Ectodermal cell (in vitro differentiated cells): ENCODE measurements around the gene RASGEF1B.
"Not testable (repeated sequence)": the region's sequence is repeated elsewhere in the genome, so short reads cannot be mapped to it uniquely, and the experiment has no call there.

Source experiments
- H3K27ac ChIP-seq: 2 replicates; pipeline ENCODE4 v1.7.0; 2013; ENCODE audit warnings: mild to moderate bottlenecking, low read depth, low read length; ENCODE audit not compliant: insufficient read depth, poor library complexity, severe bottlenecking
- H3K27me3 ChIP-seq: 2 replicates; pipeline ENCODE4 v1.7.0; 2013; ENCODE audit warnings: mild to moderate bottlenecking, low read length; ENCODE audit not compliant: insufficient read depth, control insufficient read depth, poor library complexity, severe bottlenecking
- H3K36me3 ChIP-seq: one replicate; pipeline ENCODE4 v1.7.0; 2013; ENCODE audit warnings: low read length; ENCODE audit not compliant: control insufficient read depth, insufficient read depth
- H3K4me1 ChIP-seq: one replicate; pipeline ENCODE4 v1.7.0; 2013; ENCODE audit warnings: low read length; ENCODE audit not compliant: control insufficient read depth, insufficient read depth
- H3K4me3 ChIP-seq: 2 replicates; pipeline ENCODE4 v1.7.0; 2013; ENCODE audit warnings: low read depth, low read length, control low read depth; ENCODE audit not compliant: insufficient read depth
- H3K9me3 ChIP-seq: 2 replicates; pipeline ENCODE4 v1.7.0; 2013; ENCODE audit warnings: mild to moderate bottlenecking, low read length, moderate library complexity; ENCODE audit not compliant: control insufficient read depth
- WGBS, 2 experiments: methylation state at CpG; one replicate each; pipeline ENCODE4 v1.1.7; 2013; ENCODE audit warnings: missing lambda C conversion rate in 2 of 2; 5-methylcytosine and 5-hydroxymethylcytosine counted together

The RASGEF1B gene

DNA sequence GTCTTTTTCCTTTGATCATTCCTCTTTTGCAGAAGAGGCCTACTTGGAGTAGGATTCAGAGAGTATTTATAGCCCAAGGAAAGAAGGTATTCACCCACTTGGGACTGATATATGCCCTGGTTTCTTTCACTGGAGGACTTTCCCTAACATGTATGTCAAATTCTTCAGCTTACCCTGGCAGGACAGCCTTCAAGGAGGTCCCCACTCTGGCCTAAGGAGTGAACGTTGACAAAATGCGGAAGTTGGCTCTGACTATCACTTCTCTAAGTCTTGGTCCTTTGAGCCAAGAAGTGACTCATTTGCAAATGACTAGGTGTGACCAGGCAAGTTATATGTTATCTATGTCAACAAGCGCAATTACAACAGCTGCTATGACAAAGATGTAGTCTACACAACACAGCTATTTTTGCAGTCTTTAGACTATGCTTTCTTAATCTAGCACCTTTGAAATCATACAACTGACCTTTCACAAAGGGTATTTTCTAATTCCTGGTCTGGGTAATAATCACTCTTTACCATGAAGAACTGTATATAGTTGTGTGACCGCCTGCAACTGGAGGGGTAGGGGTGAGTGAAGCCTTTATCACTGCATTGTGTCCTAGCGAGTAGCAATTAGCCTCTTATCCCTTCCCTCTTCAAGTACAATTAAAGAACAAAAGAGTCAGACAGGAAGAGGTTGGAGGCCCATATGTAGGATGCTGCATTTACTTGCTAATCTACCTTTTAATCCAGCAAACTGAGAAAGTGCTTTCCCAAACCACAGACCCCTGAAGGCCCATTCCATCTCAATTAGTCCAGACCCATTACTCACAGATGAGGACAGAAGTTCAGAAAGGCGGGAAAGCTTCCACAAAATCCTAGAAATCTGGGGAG is 50.1 kb downstream of the RASGEF1B start:
- Histone ChIP-seq H3K36me3 (no peaks in the 10 kb centered on the region), H3K9me3 (no peaks in the 10 kb centered on the region), H3K27ac (no peak overlapping the region), H3K27me3 (no peaks in the 10 kb centered on the region), H3K4me1 (peaks cover 4% of the 10 kb centered on the region), H3K4me3 (no peak overlapping the region)
- 79 to 82% methylated on average over 4 to 6 of the region's 6 CpGs for WGBS, 2 experiments

- H3K4me3 ChIP-seq: no peak overlapping the region
- H3K4me1 ChIP-seq: no peaks in the 10 kb centered on the region
- no peaks in the 10 kb centered on the region for H3K36me3 ChIP-seq
- WGBS, 2 experiments: 22 to 25% methylated on average over 1 of the region's 1 CpG
- no peak overlapping the region for H3K27ac ChIP-seq
- H3K9me3 ChIP-seq: no peaks in the 10 kb centered on the region
- no peaks in the 10 kb centered on the region for H3K27me3 ChIP-seq
These were observed 53.1 kb downstream of the RASGEF1B start for GRCh38 chr4:81418572-81418971.

DNA sequence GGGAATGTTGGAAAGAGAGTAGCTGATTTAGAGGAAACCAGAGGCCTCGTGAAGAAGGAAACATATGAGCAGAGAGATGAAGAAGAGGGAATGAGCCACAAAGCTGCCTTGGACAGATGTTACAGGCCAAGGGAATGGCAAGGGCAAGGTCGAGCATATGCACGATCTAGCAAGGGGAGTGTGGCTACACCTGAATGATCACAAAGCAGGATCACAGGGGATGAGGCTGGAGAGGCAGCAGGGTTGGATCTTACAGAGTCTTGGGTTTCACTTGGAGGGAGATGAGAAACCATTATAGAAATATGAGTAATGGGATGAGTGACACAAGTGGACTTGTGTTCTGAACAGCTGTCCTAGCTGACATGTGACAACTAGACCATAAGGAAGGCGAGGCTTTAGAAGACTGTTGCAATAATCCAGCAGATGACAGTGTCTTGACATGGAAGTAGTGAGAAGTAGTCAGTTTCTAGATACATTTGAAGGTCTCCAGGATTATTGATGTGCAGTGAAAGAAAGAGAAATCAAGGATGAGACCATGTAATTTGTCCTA is 58.7 kb downstream of the RASGEF1B start:
- Histone ChIP-seq H3K9me3 (no peaks in the 10 kb centered on the region), H3K36me3 (no peaks in the 10 kb centered on the region), H3K27me3 (no peaks in the 10 kb centered on the region), H3K4me1 (no peaks in the 10 kb centered on the region), H3K27ac (no peak overlapping the region), H3K4me3 (no peak overlapping the region)
- WGBS, 2 experiments: 93 to 94% methylated on average over 4 of the region's 4 CpGs

GRCh38 chr4:81410680-81411079 is 61.0 kb downstream of the RASGEF1B start:
- 94 to 96% methylated on average over 2 of the region's 2 CpGs for WGBS, 2 experiments
- no peaks in the 10 kb centered on the region for H3K9me3 ChIP-seq

DNA sequence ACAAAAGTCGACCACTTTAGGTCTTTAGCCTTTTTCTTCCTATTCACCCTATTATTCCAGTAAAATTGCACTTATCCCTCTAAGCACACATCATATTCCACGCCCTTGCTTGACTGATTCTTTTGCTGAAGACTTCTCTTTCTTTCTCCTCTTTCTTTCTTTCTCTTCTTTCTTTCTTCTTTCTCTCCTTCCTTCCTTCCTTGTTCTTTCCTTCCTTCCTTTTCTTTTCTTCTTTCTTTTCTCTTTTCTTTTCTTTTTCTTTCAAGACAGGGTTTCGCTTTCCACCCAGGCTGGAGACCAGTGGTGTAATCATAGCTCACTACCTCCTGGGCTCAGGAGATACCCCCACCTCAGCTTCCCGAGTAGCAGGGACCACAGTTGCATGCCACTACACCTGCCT is 61.9 kb downstream of the RASGEF1B start:
- no peak overlapping the region for H3K27ac ChIP-seq
- H3K4me3 ChIP-seq: no peak overlapping the region
- 89 to 91% methylated on average over 4 of the region's 4 CpGs for WGBS, 2 experiments

More at GRCh38 chr4:81410680-81411079, 61.0 kb downstream of the RASGEF1B start:
- Histone ChIP-seq H3K27me3 (no peaks in the 10 kb centered on the region), H3K27ac (no peak overlapping the region), H3K4me3 (no peak overlapping the region), H3K4me1 (no peaks in the 10 kb centered on the region), H3K36me3 (no peaks in the 10 kb centered on the region)

GRCh38 chr4:81408341-81408740 is 63.4 kb downstream of the RASGEF1B start:
- Histone ChIP-seq H3K36me3 (no peaks in the 10 kb centered on the region), H3K4me3 (no peak overlapping the region), H3K4me1 (no peaks in the 10 kb centered on the region), H3K27ac (no peak overlapping the region), H3K27me3 (no peaks in the 10 kb centered on the region), H3K9me3 (no peaks in the 10 kb centered on the region)
- WGBS, 2 experiments: 94 to 95% methylated on average over 7 of the region's 7 CpGs

More for the DNA sequence above, 61.9 kb downstream of the RASGEF1B start:
- no peaks in the 10 kb centered on the region for H3K4me1 ChIP-seq
- no peaks in the 10 kb centered on the region for H3K27me3 ChIP-seq
- H3K9me3 ChIP-seq: no peaks in the 10 kb centered on the region
- H3K36me3 ChIP-seq: no peaks in the 10 kb centered on the region

GRCh38 chr4:81407726-81408125 is 64.0 kb downstream of the RASGEF1B start:
- H3K36me3 ChIP-seq: no peaks in the 10 kb centered on the region
- no peaks in the 10 kb centered on the region for H3K27me3 ChIP-seq
- H3K9me3 ChIP-seq: no peaks in the 10 kb centered on the region
- H3K4me1 ChIP-seq: no peaks in the 10 kb centered on the region
- no peak overlapping the region for H3K27ac ChIP-seq
- WGBS, 2 experiments: 91 to 95% methylated on average over 4 of the region's 4 CpGs
- H3K4me3 ChIP-seq: no peak overlapping the region

DNA sequence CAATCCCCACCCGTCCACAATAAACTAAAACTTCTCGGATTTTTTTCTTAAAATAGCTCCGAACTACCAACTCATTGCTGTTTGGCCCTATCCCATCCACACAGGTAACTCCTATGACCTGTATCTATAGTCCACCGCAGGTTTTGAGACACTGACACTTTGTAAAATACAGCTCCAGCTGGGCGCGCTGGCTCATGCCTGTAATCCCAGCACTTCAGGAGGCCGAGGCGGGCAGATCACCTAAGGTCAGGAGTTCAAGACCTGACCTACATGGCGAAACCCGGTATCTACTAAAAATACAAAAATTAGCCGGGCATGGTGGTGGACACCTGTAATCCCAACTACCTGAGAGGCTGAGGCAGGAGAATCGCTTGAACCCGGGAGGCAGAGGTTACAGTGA is 65.2 kb downstream of the RASGEF1B start:
- not testable (repeated sequence) for H3K36me3 ChIP-seq, H3K9me3 ChIP-seq, H3K4me3 ChIP-seq, H3K27ac ChIP-seq, H3K4me1 ChIP-seq, H3K27me3 ChIP-seq
- whole genome bisulfite sequencing, 2 experiments: 87 to 92% methylated on average over 13 of the region's 13 CpGs

DNA sequence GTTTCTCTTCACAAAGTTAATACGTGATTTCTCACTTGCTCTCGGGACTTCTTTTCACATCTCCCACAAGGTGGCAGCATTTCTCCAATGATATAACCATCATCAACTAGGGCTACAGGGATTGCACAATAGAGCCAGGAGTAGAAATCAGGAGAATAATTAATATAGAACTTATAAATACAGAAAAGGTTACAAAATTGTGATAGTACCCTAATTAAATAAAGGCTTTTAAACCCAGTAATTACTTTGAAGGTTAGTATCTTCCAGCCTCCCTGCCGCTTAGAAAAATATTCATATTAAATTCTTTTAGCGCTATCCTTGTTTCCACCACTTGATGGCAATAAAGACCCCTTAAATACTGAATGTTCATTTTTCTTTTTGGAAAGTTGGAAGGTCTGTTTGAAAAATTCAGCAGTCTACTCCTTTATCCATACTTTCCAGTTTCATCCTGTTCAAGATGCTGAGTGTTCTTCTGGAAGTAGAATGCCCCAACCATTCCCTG is 65.8 kb downstream of the RASGEF1B start:
- H3K4me3 ChIP-seq: no peak overlapping the region
- WGBS, 2 experiments: 4 to 5% methylated on average over 3 to 4 of the region's 4 CpGs
- no peaks in the 10 kb centered on the region for H3K27me3 ChIP-seq
- H3K27ac ChIP-seq: no peak overlapping the region
- H3K36me3 ChIP-seq: no peaks in the 10 kb centered on the region
- H3K9me3 ChIP-seq: no peaks in the 10 kb centered on the region
- no peaks in the 10 kb centered on the region for H3K4me1 ChIP-seq

DNA sequence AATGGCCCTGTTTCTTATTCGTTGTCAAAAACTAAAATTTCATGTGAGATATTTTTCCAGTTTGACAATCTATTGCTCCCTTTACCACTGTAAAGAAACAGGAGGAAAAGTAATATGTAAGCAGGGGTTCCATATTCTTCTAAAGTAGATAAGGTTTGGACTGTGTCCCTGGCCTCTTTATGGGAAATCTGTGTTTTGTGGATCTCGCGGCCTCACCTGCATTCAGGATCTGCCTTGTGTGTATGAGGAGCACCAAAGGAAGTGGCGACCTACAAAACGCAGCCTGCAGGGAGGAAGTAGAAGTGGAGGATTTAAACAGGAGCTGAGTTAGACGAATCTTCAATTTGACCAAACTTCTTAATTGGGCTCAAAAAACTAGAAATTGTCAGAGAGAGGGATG is 67.0 kb downstream of the RASGEF1B start:
- Histone ChIP-seq H3K4me3 (no peak overlapping the region), H3K36me3 (no peaks in the 10 kb centered on the region), H3K9me3 (no peaks in the 10 kb centered on the region), H3K4me1 (no peaks in the 10 kb centered on the region), H3K27ac (no peak overlapping the region), H3K27me3 (no peaks in the 10 kb centered on the region)
- 92% methylated on average over 5 to 6 of the region's 6 CpGs for WGBS, 2 experiments
